Measurements from ENCODE around the gene SCYGR8. TPM values are rescaled to one million over a fixed set of nuclear protein-coding genes. Genes with fewer than 3 reads are reported as not detected.

SCYGR8 gene
- total RNA-seq, 2 donors from 2014 or later: not detected

- ATAC-seq (ENCODE audit: insufficient number of reproducible peaks, low FRiP score, low read depth) (no peak), DNase-seq (ENCODE audit: low spot score) (no peak)
- no peak for TF ChIP-seq CTCF (IDR thresholded peaks at IDR 0.05)
These were observed 47.5 kb downstream of the SCYGR8 start for GRCh38 chr2:227793148-227793712.

More at GRCh38 chr2:227793148-227793712, 47.5 kb downstream of the SCYGR8 start:
- peaks cover 0 to 3% of the 10 kb centered on the region in 2 donors for H3K4me1 ChIP-seq (ENCODE audit: control insufficient read depth in 1 of 2, low read depth in 2 of 2)
- no peak overlapping the region for H3K4me3 ChIP-seq
- no peaks in the 10 kb centered on the region for H3K27me3 ChIP-seq (replicated peaks; ENCODE audit: insufficient read depth)
- no peak overlapping the region for H3K27ac ChIP-seq
- no peaks in the 10 kb centered on the region for H3K36me3 ChIP-seq
- no peaks in the 10 kb centered on the region for H3K9me3 ChIP-seq

Other genes starting within 250 kb of the SCYGR8 start
- not detected for gene SCYGR2, start 147.0 kb upstream of the SCYGR8 start, total RNA-seq
- not detected for gene SCYGR3, start 131.1 kb upstream of the SCYGR8 start, total RNA-seq
- not detected for gene SCYGR4, start 128.4 kb upstream of the SCYGR8 start, total RNA-seq
- not detected for gene SCYGR5, start 79.1 kb upstream of the SCYGR8 start, total RNA-seq
- gene SLC19A3, start 27.9 kb upstream of the SCYGR8 start, total RNA-seq: 1 to 10 TPM; 3.7 to 4.9 TPM
- not detected for gene SCYGR6, start 21.1 kb upstream of the SCYGR8 start, total RNA-seq
- not detected for gene SCYGR7, start 17.6 kb upstream of the SCYGR8 start, total RNA-seq
- gene CCL20, start 67.9 kb downstream of the SCYGR8 start, total RNA-seq: 10 to 100 TPM in 1 of 2 donors, not detected in 1; 12.1 TPM
- 1 to 10 TPM; 1.1 to 1.2 TPM for gene DAW1, start 125.7 kb downstream of the SCYGR8 start, total RNA-seq

Measured in thoracic aorta (tissue), 2 donors.